Subcutaneous abdominal adipose tissue (tissue), 5 donors: ENCODE results near the gene CLEC20A.

ENCODE experiments used
- H3K27ac ChIP-seq: one replicate; pipeline ENCODE4 v1.7.0; 2013; ENCODE audit warnings: low read depth, mild to moderate bottlenecking, inconsistent platforms, low read length, moderate library complexity
- H3K27me3 ChIP-seq, 5 donors: one replicate each; pipeline ENCODE4 v1.7.0; 2013; ENCODE audit warnings: low read length in 5 of 5, inconsistent platforms in 1 of 5; ENCODE audit not compliant: control insufficient read depth in 5 of 5, insufficient read depth in 4 of 5
- H3K36me3 ChIP-seq, 5 donors: one replicate each; pipeline ENCODE4 v1.7.0; 2013; ENCODE audit warnings: low read length in 5 of 5; ENCODE audit not compliant: control insufficient read depth in 5 of 5, insufficient read depth in 5 of 5
- H3K4me1 ChIP-seq, 5 donors: one replicate each; pipeline ENCODE4 v1.7.0; 2013; ENCODE audit warnings: low read length in 5 of 5, mild to moderate bottlenecking in 3 of 5, moderate library complexity in 1 of 5; ENCODE audit not compliant: control insufficient read depth in 5 of 5, insufficient read depth in 5 of 5
- H3K4me3 ChIP-seq, 5 donors: one replicate each; pipeline ENCODE4 v1.7.0; 2013; ENCODE audit warnings: low read length in 5 of 5, low read depth in 1 of 5
- H3K9ac ChIP-seq, 5 donors: one replicate each; pipeline ENCODE4 v1.7.0; 2013; ENCODE audit warnings: low read length in 5 of 5, mild to moderate bottlenecking in 4 of 5, moderate library complexity in 3 of 5
- H3K9me3 ChIP-seq, 5 donors: one replicate each; pipeline ENCODE4 v1.7.0; 2013; ENCODE audit warnings: low read length in 5 of 5; ENCODE audit not compliant: control insufficient read depth in 5 of 5
- donor health status: healthy.
- donor health status: healthy.
- donor health status: healthy.
- donor health status: healthy.
- donor health status: healthy.

CLEC20A gene

DNA sequence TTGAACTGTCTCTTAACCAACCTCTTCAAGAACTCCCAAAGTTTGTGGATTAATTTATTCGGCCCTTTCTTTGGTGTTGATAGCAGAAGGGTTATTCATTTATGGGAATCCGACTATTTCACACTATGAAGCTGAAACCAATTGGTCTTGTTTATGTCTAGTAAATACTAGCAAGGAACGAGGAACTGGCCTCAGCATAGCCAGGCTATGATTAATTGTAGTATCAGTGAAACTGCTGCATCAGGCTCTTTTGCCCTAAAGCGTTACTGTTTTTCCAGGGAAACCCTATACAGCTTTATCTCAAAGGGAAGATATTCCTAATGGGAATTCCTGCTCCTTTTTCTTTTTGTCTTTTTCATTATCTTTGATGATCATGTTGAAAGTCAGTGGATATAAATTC lies 35.1 kb downstream of the CLEC20A start:
- H3K9ac ChIP-seq = no peak overlapping the region
- no peaks in the 10 kb centered on the region for H3K4me1 ChIP-seq
- no peaks in the 10 kb centered on the region for H3K27me3 ChIP-seq
- H3K4me3 ChIP-seq = no peak overlapping the region
- H3K9me3 ChIP-seq = no peaks in the 10 kb centered on the region
- H3K36me3 ChIP-seq = peaks cover 25 to 34% (median 27%) of the 10 kb centered on the region in 5 donors
- H3K27ac ChIP-seq = no peak overlapping the region

DNA sequence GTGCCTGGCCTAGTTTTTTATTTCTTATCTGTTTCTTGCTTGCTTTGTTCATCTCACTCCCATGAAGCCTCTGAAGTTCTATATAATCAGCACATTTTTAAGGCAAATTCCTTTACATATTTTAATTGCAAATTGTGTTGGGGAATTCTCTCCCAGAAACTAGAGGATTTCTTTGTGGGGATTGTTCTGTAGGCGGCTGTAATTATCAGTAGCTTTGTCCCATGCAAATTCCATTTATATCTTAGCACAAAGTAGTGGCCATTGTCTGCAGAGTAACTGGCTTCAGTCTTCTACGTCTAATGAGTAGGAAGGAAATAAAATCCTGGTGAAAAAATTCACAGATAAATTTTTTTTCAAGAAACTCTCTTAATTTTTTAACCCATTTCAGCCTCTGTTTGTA lies 35.7 kb downstream of the CLEC20A start:
- H3K9me3 ChIP-seq = no peaks in the 10 kb centered on the region
- H3K4me3 ChIP-seq = no peak overlapping the region
- no peaks in the 10 kb centered on the region for H3K27me3 ChIP-seq
- H3K27ac ChIP-seq = no peak overlapping the region
- H3K9ac ChIP-seq = no peak overlapping the region
- H3K4me1 ChIP-seq = no peaks in the 10 kb centered on the region
- peaks cover 20 to 32% (median 25%) of the 10 kb centered on the region in 5 donors for H3K36me3 ChIP-seq

DNA sequence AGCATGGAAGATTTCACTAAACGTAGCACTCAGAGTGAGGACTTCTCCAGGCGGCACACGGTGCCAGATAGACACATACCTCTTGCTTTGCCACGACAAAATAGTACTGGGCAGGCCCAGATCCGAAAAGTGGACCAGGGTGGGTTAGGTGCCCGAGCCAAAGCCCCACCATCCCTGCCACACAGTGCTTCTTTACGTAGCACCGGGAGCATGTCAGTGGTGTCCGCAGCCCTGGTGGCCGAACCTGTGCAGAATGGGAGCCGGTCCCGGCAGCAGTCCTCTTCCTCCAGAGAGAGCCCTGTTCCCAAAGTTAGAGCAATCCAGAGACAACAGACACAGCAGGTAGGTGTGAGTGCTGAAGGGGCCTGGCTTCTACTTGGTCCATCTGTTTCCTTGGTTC lies 38.6 kb downstream of the CLEC20A start:
- peaks cover 14 to 24% (median 21%) of the 10 kb centered on the region in 5 donors for H3K36me3 ChIP-seq

DNA sequence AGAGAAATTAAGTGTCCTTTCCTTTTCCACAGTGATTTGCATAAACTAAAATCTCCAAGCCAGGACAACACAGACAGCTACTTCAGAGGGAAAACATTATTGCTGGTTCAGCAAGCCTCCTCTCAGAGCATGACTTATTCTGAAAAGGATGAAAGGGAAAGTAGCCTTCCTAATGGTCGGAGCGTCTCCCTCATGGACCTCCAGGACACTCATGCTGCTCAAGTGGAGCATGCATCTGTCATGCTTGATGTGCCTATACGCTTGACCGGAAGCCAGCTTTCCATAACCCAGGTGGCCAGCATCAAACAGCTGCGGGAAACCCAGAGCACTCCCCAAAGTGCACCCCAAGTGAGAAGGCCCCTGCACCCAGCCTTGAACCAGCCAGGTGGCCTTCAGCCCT lies 39.1 kb downstream of the CLEC20A start:
- Histone ChIP-seq H3K36me3 (peaks cover 14 to 24% (median 21%) of the 10 kb centered on the region in 5 donors), H3K4me3 (no peak overlapping the region), H3K9me3 (no peaks in the 10 kb centered on the region), H3K27ac (no peak overlapping the region), H3K9ac (no peak overlapping the region), H3K27me3 (no peaks in the 10 kb centered on the region), H3K4me1 (no peaks in the 10 kb centered on the region)

More for the DNA sequence above, 38.6 kb downstream of the CLEC20A start:
- no peaks in the 10 kb centered on the region for H3K9me3 ChIP-seq
- H3K27me3 ChIP-seq = no peaks in the 10 kb centered on the region
- no peak overlapping the region for H3K4me3 ChIP-seq
- H3K27ac ChIP-seq = no peak overlapping the region
- no peaks in the 10 kb centered on the region for H3K4me1 ChIP-seq
- no peak overlapping the region for H3K9ac ChIP-seq

DNA sequence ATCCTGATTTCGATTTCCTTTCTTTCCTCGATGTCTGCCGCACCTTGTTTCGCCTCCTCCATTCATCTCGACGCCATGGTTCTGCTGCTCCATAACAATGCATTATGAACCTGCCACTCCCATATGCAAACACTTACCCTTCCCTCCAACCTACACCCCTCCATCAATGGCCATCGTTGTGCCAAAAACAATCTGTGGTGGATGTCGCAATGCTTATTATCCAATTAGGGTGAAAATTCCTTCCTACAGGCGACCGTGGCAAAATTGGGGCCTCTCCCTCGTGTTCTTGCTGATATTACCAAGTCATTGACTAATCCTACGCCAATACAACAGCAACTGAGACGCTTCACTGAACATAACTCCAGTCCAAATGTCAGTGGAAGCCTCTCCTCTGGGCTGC lies 40.3 kb downstream of the CLEC20A start:
- Histone ChIP-seq H3K27ac (no peak overlapping the region), H3K9me3 (no peaks in the 10 kb centered on the region), H3K4me1 (no peaks in the 10 kb centered on the region), H3K36me3 (peaks cover 17 to 34% (median 29%) of the 10 kb centered on the region in 5 donors), H3K9ac (no peak overlapping the region), H3K4me3 (no peak overlapping the region), H3K27me3 (no peaks in the 10 kb centered on the region)

DNA sequence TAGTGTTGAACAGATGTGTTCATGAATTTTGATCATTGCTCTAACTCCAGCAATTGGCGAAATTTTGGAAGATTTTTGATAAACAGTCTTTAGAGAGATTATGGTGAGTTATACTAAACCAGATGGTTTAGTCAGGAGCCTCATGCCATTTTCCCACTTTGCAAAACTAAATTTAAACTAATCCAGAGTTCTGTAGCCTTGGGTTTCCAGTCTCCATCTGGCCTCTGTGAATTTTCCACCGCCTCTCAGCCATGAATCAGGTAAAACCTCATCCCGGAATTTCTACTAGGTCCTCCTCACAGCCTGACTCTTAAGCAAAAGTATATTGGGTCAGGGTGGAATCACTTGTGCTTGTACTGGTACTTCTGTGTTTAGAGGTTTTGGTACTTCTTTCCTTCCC lies 44.8 kb downstream of the CLEC20A start:
- H3K27me3 ChIP-seq = no peaks in the 10 kb centered on the region
- H3K27ac ChIP-seq = no peak overlapping the region
- no peaks in the 10 kb centered on the region for H3K9me3 ChIP-seq
- no peaks in the 10 kb centered on the region for H3K4me1 ChIP-seq
- no peak overlapping the region for H3K4me3 ChIP-seq
- no peak overlapping the region for H3K9ac ChIP-seq
- H3K36me3 ChIP-seq = peaks cover 11 to 24% (median 14%) of the 10 kb centered on the region in 5 donors

DNA sequence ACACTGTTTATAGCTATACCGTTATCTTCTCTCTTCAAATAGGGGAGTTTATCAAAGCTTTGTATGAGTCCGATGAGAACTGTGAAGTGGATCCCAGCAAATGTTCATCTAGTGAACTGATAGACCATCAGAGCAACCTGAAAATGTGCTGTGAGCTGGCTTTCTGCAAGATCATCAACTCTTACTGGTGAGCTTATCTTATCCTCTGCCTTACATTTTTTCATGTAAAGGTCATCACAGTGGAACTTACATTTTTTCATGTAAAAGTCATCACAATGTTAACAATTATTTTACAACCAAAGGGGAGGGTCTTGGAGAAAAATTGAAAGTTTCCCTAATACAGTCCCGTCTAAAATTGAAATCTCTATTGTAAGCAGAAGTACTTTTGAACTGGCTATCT lies 45.2 kb downstream of the CLEC20A start:
- Histone ChIP-seq H3K36me3 (peaks cover 8 to 20% (median 11%) of the 10 kb centered on the region in 5 donors), H3K9ac (no peak overlapping the region), H3K4me1 (no peaks in the 10 kb centered on the region), H3K4me3 (no peak overlapping the region), H3K9me3 (no peaks in the 10 kb centered on the region), H3K27me3 (no peaks in the 10 kb centered on the region), H3K27ac (no peak overlapping the region)

DNA sequence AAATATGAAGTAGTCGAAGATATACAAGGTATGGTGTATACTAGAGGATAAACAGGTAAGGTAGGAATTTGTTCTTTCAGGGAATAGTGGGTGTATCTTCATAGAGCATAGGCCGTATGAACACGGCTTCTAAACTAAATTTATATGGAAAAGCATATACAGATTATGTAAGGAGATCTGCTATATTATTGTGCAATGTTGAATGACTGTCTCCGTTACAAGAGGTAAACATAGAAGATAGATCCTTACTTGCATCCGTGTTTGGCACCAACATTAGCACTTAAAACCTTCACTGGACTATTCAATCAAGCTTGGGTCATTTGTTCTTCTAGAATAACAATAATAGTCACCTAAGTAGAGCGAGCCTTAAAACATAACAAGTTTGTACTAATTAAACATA lies 45.9 kb downstream of the CLEC20A start:
- H3K36me3 ChIP-seq = peaks cover 6 to 17% (median 11%) of the 10 kb centered on the region in 5 donors

DNA sequence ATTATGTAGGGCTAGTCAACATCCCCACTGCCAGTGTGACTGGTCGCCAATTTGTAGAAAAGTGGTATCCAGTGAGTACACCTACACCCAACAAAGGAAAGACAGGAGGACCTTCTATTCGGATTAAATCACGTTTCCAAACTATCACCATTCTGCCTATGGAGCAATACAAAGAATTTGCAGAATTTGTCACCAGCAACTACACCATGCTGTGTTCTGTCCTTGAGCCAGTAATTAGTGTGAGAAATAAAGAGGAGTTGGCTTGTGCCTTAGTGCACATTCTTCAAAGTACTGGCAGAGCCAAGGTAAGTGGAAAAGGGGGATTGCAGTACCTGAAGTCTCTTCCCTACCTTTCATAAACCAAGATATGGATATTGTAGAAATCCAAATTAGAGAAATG lies 53.8 kb downstream of the CLEC20A start:
- Histone ChIP-seq H3K9me3 (no peaks in the 10 kb centered on the region), H3K27me3 (no peaks in the 10 kb centered on the region), H3K4me3 (no peak overlapping the region), H3K36me3 (peaks cover 14 to 35% (median 31%) of the 10 kb centered on the region in 5 donors), H3K27ac (no peak overlapping the region), H3K4me1 (no peaks in the 10 kb centered on the region), H3K9ac (no peak overlapping the region)

More for the DNA sequence above, 45.9 kb downstream of the CLEC20A start:
- H3K4me3 ChIP-seq = no peak overlapping the region
- H3K9ac ChIP-seq = no peak overlapping the region
- H3K27ac ChIP-seq = no peak overlapping the region
- no peaks in the 10 kb centered on the region for H3K27me3 ChIP-seq
- H3K4me1 ChIP-seq = no peaks in the 10 kb centered on the region
- no peaks in the 10 kb centered on the region for H3K9me3 ChIP-seq

DNA sequence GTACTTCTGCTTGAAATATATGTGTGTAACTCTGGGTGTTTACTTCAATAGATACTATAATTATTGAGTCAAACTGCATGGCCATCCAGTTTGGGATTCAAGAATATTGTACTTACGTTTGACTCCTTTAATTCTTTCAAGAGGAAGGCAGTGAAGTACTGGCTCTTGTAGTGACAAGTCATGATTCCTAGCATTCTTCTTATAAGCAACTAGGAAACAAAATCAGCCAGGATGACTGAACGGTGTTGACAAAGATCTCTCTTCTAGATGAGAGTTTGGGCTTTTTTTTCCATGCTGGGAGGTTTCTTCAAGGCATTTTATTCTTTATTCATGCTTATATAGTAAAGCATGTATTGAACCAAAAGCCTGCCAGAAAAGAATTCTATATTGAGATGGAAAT lies 58.3 kb downstream of the CLEC20A start:
- Histone ChIP-seq H3K9me3 (no peaks in the 10 kb centered on the region), H3K27ac (no peak overlapping the region), H3K4me1 (no peaks in the 10 kb centered on the region), H3K9ac (no peak overlapping the region), H3K36me3 (peaks cover 9 to 24% (median 20%) of the 10 kb centered on the region in 5 donors), H3K27me3 (no peaks in the 10 kb centered on the region), H3K4me3 (no peak overlapping the region)

DNA sequence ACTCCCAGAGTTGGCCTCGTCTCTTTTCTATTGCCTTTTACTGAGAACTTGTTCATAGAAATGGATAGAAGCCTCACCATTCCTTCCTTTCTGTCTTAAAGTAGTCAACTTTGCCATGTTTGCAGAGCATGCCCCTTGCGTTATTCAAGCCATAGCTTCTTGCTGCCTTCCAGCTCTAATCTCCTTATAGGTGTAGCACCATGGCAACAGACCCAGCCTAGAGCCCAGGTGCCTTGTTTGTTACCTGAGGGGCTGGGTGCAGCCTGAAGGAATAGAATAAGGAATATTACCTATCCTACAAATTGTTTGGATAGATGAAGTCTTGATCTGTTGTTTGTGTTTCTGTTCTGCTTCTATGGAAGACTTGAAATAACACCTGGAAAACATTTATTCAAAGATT lies 59.9 kb downstream of the CLEC20A start:
- Histone ChIP-seq H3K27me3 (no peaks in the 10 kb centered on the region), H3K9me3 (no peaks in the 10 kb centered on the region), H3K27ac (no peak overlapping the region), H3K9ac (no peak overlapping the region), H3K4me3 (no peak overlapping the region), H3K4me1 (no peaks in the 10 kb centered on the region), H3K36me3 (peaks cover 0 to 11% (median 7%) of the 10 kb centered on the region in 5 donors)
